ENCODE data around the gene ADRB2. TPM values are rescaled to one million over a fixed set of nuclear protein-coding genes. Genes with fewer than 3 reads are reported as not detected.

ADRB2 gene
- total RNA-seq, result 0.32 and 1.7 TPM in 2 replicates

- TF ChIP-seq, protein P1, sequence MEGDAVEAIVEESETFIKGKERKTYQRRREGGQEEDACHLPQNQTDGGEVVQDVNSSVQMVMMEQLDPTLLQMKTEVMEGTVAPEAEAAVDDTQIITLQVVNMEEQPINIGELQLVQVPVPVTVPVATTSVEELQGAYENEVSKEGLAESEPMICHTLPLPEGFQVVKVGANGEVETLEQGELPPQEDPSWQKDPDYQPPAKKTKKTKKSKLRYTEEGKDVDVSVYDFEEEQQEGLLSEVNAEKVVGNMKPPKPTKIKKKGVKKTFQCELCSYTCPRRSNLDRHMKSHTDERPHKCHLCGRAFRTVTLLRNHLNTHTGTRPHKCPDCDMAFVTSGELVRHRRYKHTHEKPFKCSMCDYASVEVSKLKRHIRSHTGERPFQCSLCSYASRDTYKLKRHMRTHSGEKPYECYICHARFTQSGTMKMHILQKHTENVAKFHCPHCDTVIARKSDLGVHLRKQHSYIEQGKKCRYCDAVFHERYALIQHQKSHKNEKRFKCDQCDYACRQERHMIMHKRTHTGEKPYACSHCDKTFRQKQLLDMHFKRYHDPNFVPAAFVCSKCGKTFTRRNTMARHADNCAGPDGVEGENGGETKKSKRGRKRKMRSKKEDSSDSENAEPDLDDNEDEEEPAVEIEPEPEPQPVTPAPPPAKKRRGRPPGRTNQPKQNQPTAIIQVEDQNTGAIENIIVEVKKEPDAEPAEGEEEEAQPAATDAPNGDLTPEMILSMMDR (IDR thresholded peaks at IDR 0.05; ENCODE audit: insufficient read depth, low read depth, low read length), result no peak
- DNase-seq (ENCODE audit: low read depth), result peak; percentile 83
- H3K4me3 ChIP-seq (ENCODE audit: low read depth, low read length), result peak within 1 kb of the TSS; percentile 71
Measured at GRCh38 chr5:148826053-148826738, at the start of gene ADRB2. Gene ADRB2 (plus strand): TSS chr5:148826611. CDS start chr5:148826832, 221 bp downstream.

- H3K4me3 ChIP-seq (ENCODE audit: low read depth, low read length), result no peak overlapping the region
- DNase-seq (ENCODE audit: low read depth), result no peak
- TF ChIP-seq, protein P1 (IDR thresholded peaks at IDR 0.05; ENCODE audit: insufficient read depth, low read depth, low read length), result no peak
Measured at GRCh38 chr5:148776780-148777179, 49.6 kb upstream of the ADRB2 start.

DNA sequence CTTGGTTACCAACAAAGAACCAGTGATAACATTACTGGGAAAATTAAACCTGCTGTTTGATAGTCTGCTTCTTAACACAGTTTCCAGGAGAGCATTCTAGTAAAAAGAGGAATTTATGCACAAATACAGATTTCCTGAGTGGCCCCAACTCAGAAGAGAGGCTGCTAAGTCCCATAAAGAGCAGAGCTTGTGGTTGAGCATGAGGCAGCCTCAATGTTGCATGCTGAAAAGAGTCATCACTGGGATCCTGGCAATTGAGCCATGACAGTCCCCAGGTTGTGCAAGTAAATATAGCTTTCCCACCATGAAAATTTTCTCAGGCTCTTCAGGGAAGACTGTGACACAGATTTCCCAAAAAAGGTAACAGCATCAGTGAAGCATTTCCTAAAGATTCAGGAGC, 47.5 kb upstream of the ADRB2 start:
- no peak overlapping the region for H3K4me3 ChIP-seq (ENCODE audit: low read depth, low read length)
- TF ChIP-seq, protein P1 (IDR thresholded peaks at IDR 0.05; ENCODE audit: insufficient read depth, low read depth, low read length), result no peak
- DNase-seq (ENCODE audit: low read depth), result no peak

DNA sequence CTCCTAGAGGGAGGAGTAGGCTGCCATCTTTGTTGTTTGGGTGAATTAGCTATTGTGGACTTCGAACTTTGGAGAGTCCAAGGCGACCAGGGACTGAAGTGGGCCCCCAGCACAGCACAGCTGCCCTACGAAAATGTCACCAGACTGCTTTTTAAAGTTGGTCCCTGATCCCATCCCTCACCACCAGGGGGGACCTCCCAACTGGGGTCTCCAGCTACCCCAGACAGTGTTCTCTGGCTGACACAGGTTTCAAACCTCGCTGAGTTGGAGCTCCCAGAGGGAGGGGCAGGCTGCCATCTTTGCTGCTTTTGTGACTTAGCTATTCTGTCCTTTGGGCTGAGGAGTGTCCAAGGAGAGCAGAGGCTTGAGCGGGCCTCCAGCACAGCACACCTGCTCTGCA, 45.7 kb upstream of the ADRB2 start:
- TF ChIP-seq, protein P1 (IDR thresholded peaks at IDR 0.05; ENCODE audit: insufficient read depth, low read depth, low read length), result no peak
- no peak overlapping the region for H3K4me3 ChIP-seq (ENCODE audit: low read depth, low read length)
- no peak for DNase-seq (ENCODE audit: low read depth)

DNA sequence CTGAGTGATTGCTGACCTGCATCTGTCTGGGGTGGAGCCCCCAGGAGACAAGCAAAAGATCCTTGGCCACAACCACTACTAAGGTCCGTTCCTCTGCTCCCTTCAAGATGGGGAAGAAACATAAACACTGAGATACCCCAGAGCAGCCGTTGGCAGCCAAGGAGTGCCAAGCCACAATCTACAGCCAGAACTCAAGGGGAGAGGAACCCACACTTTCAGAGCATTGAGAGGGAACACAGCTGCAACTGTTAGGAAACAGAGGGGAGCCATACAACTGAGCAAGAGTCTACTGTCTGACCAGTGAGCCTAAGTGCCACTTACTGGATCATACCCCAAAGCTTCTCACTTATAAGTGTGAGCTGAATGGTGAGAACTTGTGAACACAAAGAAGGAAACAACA, 44.6 kb upstream of the ADRB2 start:
- H3K4me3 ChIP-seq (ENCODE audit: low read depth, low read length), result no peak overlapping the region
- TF ChIP-seq, protein P1 (IDR thresholded peaks at IDR 0.05; ENCODE audit: insufficient read depth, low read depth, low read length), result no peak
- DNase-seq (ENCODE audit: low read depth), result no peak

GRCh38 chr5:148785223-148785622, 41.2 kb upstream of the ADRB2 start:
- H3K4me3 ChIP-seq (ENCODE audit: low read depth, low read length), result no peak overlapping the region
- no peak for DNase-seq (ENCODE audit: low read depth)
- TF ChIP-seq, protein P1 (IDR thresholded peaks at IDR 0.05; ENCODE audit: insufficient read depth, low read depth, low read length), result no peak

DNA sequence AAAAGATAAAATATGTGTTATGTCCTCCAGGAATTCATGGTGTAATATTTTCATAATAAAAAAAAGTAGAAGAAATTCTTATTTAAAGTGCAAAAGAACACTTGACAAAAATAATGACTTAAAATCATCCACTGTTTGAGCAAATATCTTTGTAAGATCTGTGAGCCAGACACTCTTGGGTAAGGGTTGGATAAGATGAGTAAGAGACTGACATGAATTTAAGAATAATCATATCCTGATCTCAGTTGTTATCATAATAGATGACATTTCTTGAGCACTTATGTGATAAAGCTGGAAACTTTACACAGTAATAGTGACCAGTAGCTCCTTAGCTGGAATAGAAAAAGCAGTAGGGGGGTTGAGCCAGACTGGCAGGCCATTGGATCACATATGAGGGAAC, 40.0 kb upstream of the ADRB2 start:
- TF ChIP-seq, protein P1 (IDR thresholded peaks at IDR 0.05; ENCODE audit: insufficient read depth, low read depth, low read length), result no peak
- no peak overlapping the region for H3K4me3 ChIP-seq (ENCODE audit: low read depth, low read length)
- DNase-seq (ENCODE audit: low read depth), result no peak

Measured in fibroblast of villous mesenchyme (primary cell).